ENCODE measurements around the gene AOX1. TPM values are rescaled to one million over a fixed set of nuclear protein-coding genes. Genes with fewer than 3 reads are reported as not detected.

Gene AOX1
- total RNA-seq, 1 experiment from 2014 or later = 0.71 TPM

GRCh38 chr2:200693836-200694470 lies 108.1 kb downstream of the AOX1 start:
- H3K27me3 ChIP-seq (ENCODE audit: insufficient read depth, low read length) = no peaks in the 10 kb centered on the region
- H3K9me3 ChIP-seq (ENCODE audit: control insufficient read depth in 1 of 2, insufficient read depth in 1 of 2, low read depth in 1 of 2, low read length in 2 of 2) = no peaks in the 10 kb centered on the region
- H3K4me3 ChIP-seq (replicated peaks in 1 of 2; ENCODE audit: low read depth in 1 of 2, low read length in 2 of 2) = no peak overlapping the region
- H3K4me1 ChIP-seq (ENCODE audit: control insufficient read depth in 1 of 2, insufficient read depth in 2 of 2, low read length in 2 of 2) = peaks cover 0 to 6% of the 10 kb centered on the region in 2 experiments; a peak in 1 of 4 replicates
- H3K9me2 ChIP-seq (ENCODE audit: insufficient read depth) = no peaks in the 10 kb centered on the region
- H3K9ac ChIP-seq (ENCODE audit: low read length) = no peak overlapping the region
- ChIA-PET RAD21 (ENCODE audit: low non-redundant PET in 1 of 2, low total read pairs in 2 of 2, uncharacterized antibody in 2 of 2, unreplicated experiment in 2 of 2) (no interaction called here), CTCF (no interaction called here), POLR2A (no interaction called here)
- ATAC-seq (no peak), DNase-seq (ENCODE audit: low read depth, low spot score) (no peak)
- no peaks in the 10 kb centered on the region for H3K36me3 ChIP-seq (ENCODE audit: control insufficient read depth in 1 of 2, insufficient read depth in 2 of 2, low read length in 2 of 2)
- no peaks in the 10 kb centered on the region for H4K20me1 ChIP-seq (ENCODE audit: insufficient read depth)
- intact Hi-C loops (cut with micrococcal nuclease) = no loop called here
- no peak overlapping the region for H3K27ac ChIP-seq (ENCODE audit: low read depth, low read length)
- no TSS peak for BruUV-seq (replicated peaks)
- H3K4me2 ChIP-seq (ENCODE audit: low read length) = no peak overlapping the region
- TF ChIP-seq EGR1 (IDR thresholded peaks at IDR 0.05; ENCODE audit: low read depth) (no peak), SIN3A (IDR thresholded peaks at IDR 0.05; ENCODE audit: low read depth) (no peak), MAX (IDR thresholded peaks at IDR 0.05) (no peak), POLR2AphosphoS5 (IDR thresholded peaks at IDR 0.05; ENCODE audit: low read depth, low read length) (no peak), JUND (IDR thresholded peaks at IDR 0.05) (no peak), ZBTB33 (IDR thresholded peaks at IDR 0.05; ENCODE audit: extremely low read depth, insufficient replicate concordance, low read length) (no peak), POLR2A (IDR thresholded peaks at IDR 0.05; ENCODE audit: borderline replicate concordance, extremely low read depth, insufficient read depth, insufficient read length) (no peak), CBX3 (IDR thresholded peaks at IDR 0.05; ENCODE audit: low read depth) (no peak)
- no peak overlapping the region for H2AFZ ChIP-seq (ENCODE audit: low read depth, low read length, poor library complexity, severe bottlenecking)
- H3K79me2 ChIP-seq (ENCODE audit: insufficient read depth, low read length) = no peaks in the 10 kb centered on the region

GRCh38 chr2:200695191-200695590 lies 109.4 kb downstream of the AOX1 start:
- RAD21 ChIA-PET (ENCODE audit: low non-redundant PET in 1 of 2, low total read pairs in 2 of 2, uncharacterized antibody in 2 of 2, unreplicated experiment in 2 of 2) = no interaction called here
- POLR2A ChIA-PET = no interaction called here
- Histone ChIP-seq H3K4me2 (ENCODE audit: low read length) (no peak overlapping the region), H3K9ac (ENCODE audit: low read length) (no peak overlapping the region), H3K9me2 (ENCODE audit: insufficient read depth) (no peaks in the 10 kb centered on the region), H3K9me3 (ENCODE audit: control insufficient read depth in 1 of 2, insufficient read depth in 1 of 2, low read depth in 1 of 2, low read length in 2 of 2) (no peaks in the 10 kb centered on the region), H3K79me2 (ENCODE audit: insufficient read depth, low read length) (no peaks in the 10 kb centered on the region), H3K4me1 (ENCODE audit: control insufficient read depth in 1 of 2, insufficient read depth in 2 of 2, low read length in 2 of 2) (peaks cover 0 to 6% of the 10 kb centered on the region in 2 experiments; a peak in 1 of 4 replicates), H3K27me3 (ENCODE audit: insufficient read depth, low read length) (no peaks in the 10 kb centered on the region), H3K4me3 (replicated peaks in 1 of 2; ENCODE audit: low read depth in 1 of 2, low read length in 2 of 2) (no peak overlapping the region), H3K27ac (ENCODE audit: low read depth, low read length) (no peak overlapping the region), H2AFZ (ENCODE audit: low read depth, low read length, poor library complexity, severe bottlenecking) (no peak overlapping the region), H3K36me3 (ENCODE audit: control insufficient read depth in 1 of 2, insufficient read depth in 2 of 2, low read length in 2 of 2) (no peaks in the 10 kb centered on the region), H4K20me1 (ENCODE audit: insufficient read depth) (no peaks in the 10 kb centered on the region)
- no TSS peak for BruUV-seq (replicated peaks)
- DNase-seq (ENCODE audit: low read depth, low spot score) = no peak
- CTCF ChIA-PET = no interaction called here
- intact Hi-C loops (cut with micrococcal nuclease) = no loop called here
- ATAC-seq = no peak
- TF ChIP-seq ELF1 (IDR thresholded peaks at IDR 0.05; ENCODE audit: borderline replicate concordance, low read depth) (no peak), POLR2AphosphoS5 (IDR thresholded peaks at IDR 0.05; ENCODE audit: low read depth, low read length) (no peak), ZBTB33 (IDR thresholded peaks at IDR 0.05; ENCODE audit: extremely low read depth, insufficient replicate concordance, low read length) (no peak), SRF (IDR thresholded peaks at IDR 0.05; ENCODE audit: low read depth) (no peak), TCF7L2 (IDR thresholded peaks at IDR 0.05; ENCODE audit: borderline replicate concordance, extremely low read depth, insufficient read depth, insufficient read length) (no peak), RAD21 (IDR thresholded peaks at IDR 0.05; ENCODE audit: low read depth) (no peak), POLR2A (IDR thresholded peaks at IDR 0.05; ENCODE audit: borderline replicate concordance, extremely low read depth, insufficient read depth, insufficient read length) (no peak), YY1 (IDR thresholded peaks at IDR 0.05; ENCODE audit: extremely low read depth, insufficient replicate concordance, low read depth, low read length) (no peak), SP1 (IDR thresholded peaks at IDR 0.05; ENCODE audit: low read depth) (no peak), MAX (IDR thresholded peaks at IDR 0.05) (no peak), FOSL1 (IDR thresholded peaks at IDR 0.05; ENCODE audit: low read depth) (no peak), ZFX (IDR thresholded peaks at IDR 0.05) (no peak), EZH2 (IDR thresholded peaks at IDR 0.05) (no peak)
